BE2C (cell line): ENCODE measurements around the gene ARIH2.
"Not testable (repeated sequence)": the region's sequence is repeated elsewhere in the genome, so short reads cannot be mapped to it uniquely, and the experiment has no call there.

Experiments
- DNase-seq: peaks from one replicate; pipeline ENCODE4 v3.0.0-alpha.2; 2020
- H3K27me3 ChIP-seq: fragments of 250-450 bp; sonication (Bioruptor Pico); 2 replicates; pipeline ENCODE4 v1.5.1; 2020; ENCODE audit warnings: mild to moderate bottlenecking
- H3K36me3 ChIP-seq: fragments of 250-450 bp; sonication (Bioruptor Pico); 2 replicates; pipeline ENCODE4 v1.5.1; 2020; ENCODE audit warnings: mild to moderate bottlenecking
- H3K4me1 ChIP-seq: fragments of 250-450 bp; sonication (Bioruptor Pico); 2 replicates; pipeline ENCODE4 v1.5.1; 2020
- H3K4me3 ChIP-seq: 2 replicates; pipeline ENCODE4 v1.5.1; 2011; ENCODE audit warnings: low read depth, low read length
- H3K9me3 ChIP-seq: fragments of 250-450 bp; sonication (Bioruptor Pico); 2 replicates; pipeline ENCODE4 v1.5.1; 2020
- CTCF ChIP-seq: IDR thresholded peaks from 2 replicates; pipeline ENCODE4 v1.5.1; 2012; ENCODE audit warnings: mild to moderate bottlenecking, low read depth, low read length

The ARIH2 gene

GRCh38 chr3:49006408-49007067, 87.9 kb downstream of the ARIH2 start:
- TF ChIP-seq CTCF: no peak
- Histone ChIP-seq H3K27me3 (no peaks in the 10 kb centered on the region), H3K4me1 (peaks cover 4% of the 10 kb centered on the region; the same call in 1 of the 2 replicates), H3K9me3 (no peaks in the 10 kb centered on the region), H3K36me3 (peaks cover 4% of the 10 kb centered on the region; the same call in 1 of the 2 replicates), H3K4me3 (peak overlapping the region; percentile 71)
- no peak for DNase-seq

- no peaks in the 10 kb centered on the region for H3K9me3 ChIP-seq
- TF ChIP-seq CTCF: peak; percentile 32
- H3K27me3 ChIP-seq: no peaks in the 10 kb centered on the region
- peak within 1 kb of the TSS; percentile 71 for H3K4me3 ChIP-seq
- DNase-seq: peak; percentile 94
- peaks cover 4% of the 10 kb centered on the region; the same call in 1 of the 2 replicates for H3K4me1 ChIP-seq
- peaks cover 10% of the 10 kb centered on the region for H3K36me3 ChIP-seq
These were observed 88.6 kb downstream of the ARIH2 start, which contains the start of gene WDR6 for GRCh38 chr3:49007068-49007770. Gene WDR6, plus strand, starts transcription at chr3:49007391. Its CDS starts 41 bp downstream, at chr3:49007432.

- H3K9me3 ChIP-seq: no peaks in the 10 kb centered on the region
- no peaks in the 10 kb centered on the region for H3K27me3 ChIP-seq
- TF ChIP-seq CTCF: no peak
- peaks cover 14% of the 10 kb centered on the region for H3K36me3 ChIP-seq
- peaks cover 4% of the 10 kb centered on the region; the same call in 1 of the 2 replicates for H3K4me1 ChIP-seq
- peak; percentile 83 for DNase-seq
- peak overlapping the region; percentile 71 for H3K4me3 ChIP-seq
These were observed 89.3 kb downstream of the ARIH2 start for GRCh38 chr3:49007771-49008528.

GRCh38 chr3:49008627-49009026, 90.0 kb downstream of the ARIH2 start:
- H3K27me3 ChIP-seq, H3K4me3 ChIP-seq, DNase-seq, H3K9me3 ChIP-seq, H3K4me1 ChIP-seq: not testable (repeated sequence)
- H3K36me3 ChIP-seq: peaks cover 19% of the 10 kb centered on the region

GRCh38 chr3:49009396-49009795, 90.8 kb downstream of the ARIH2 start:
- Histone ChIP-seq H3K4me3 (no peak overlapping the region), H3K36me3 (peaks cover 25% of the 10 kb centered on the region), H3K4me1 (peaks cover 4% of the 10 kb centered on the region; the same call in 1 of the 2 replicates), H3K9me3 (no peaks in the 10 kb centered on the region), H3K27me3 (no peaks in the 10 kb centered on the region)
- no peak for TF ChIP-seq CTCF
- DNase-seq: no peak

- DNase-seq: no peak
- H3K4me3 ChIP-seq: no peak overlapping the region
- peaks cover 35% of the 10 kb centered on the region for H3K36me3 ChIP-seq
- TF ChIP-seq CTCF: no peak
- H3K9me3 ChIP-seq: no peaks in the 10 kb centered on the region
- H3K27me3 ChIP-seq: no peaks in the 10 kb centered on the region
- H3K4me1 ChIP-seq: no peaks in the 10 kb centered on the region
These were observed 93.9 kb downstream of the ARIH2 start for GRCh38 chr3:49012441-49013017.
